Osteocyte (in vitro differentiated cells): ENCODE results near the gene TMUB1. TPM values are rescaled to one million over a fixed set of nuclear protein-coding genes. Genes with fewer than 3 reads are reported as not detected.

Experiments
- DNase-seq: peaks from one replicate; pipeline ENCODE4 v3.0.0; 2021; ENCODE audit warnings: mixed read lengths; ENCODE audit not compliant: unreplicated experiment; ENCODE audit errors: extremely low spot score
- H3K27ac Mint-ChIP-seq: one replicate; pipeline ENCODE4 v1.8.0; 2021; ENCODE audit warnings: mild to moderate bottlenecking, mixed read lengths; ENCODE audit not compliant: unreplicated experiment
- H3K27me3 Mint-ChIP-seq: one replicate; pipeline ENCODE4 v1.8.0; 2021; ENCODE audit warnings: mixed read lengths; ENCODE audit not compliant: unreplicated experiment
- H3K36me3 Mint-ChIP-seq: one replicate; pipeline ENCODE4 v1.8.0; 2021; ENCODE audit warnings: mixed read lengths; ENCODE audit not compliant: unreplicated experiment
- H3K4me1 Mint-ChIP-seq: one replicate; pipeline ENCODE4 v1.8.0; 2021; ENCODE audit warnings: mixed read lengths; ENCODE audit not compliant: unreplicated experiment
- H3K4me3 Mint-ChIP-seq: one replicate; pipeline ENCODE4 v1.8.0; 2021; ENCODE audit warnings: mild to moderate bottlenecking, moderate library complexity, mixed read lengths; ENCODE audit not compliant: unreplicated experiment
- H3K9me3 Mint-ChIP-seq: one replicate; pipeline ENCODE4 v1.8.0; 2021; ENCODE audit warnings: mixed read lengths; ENCODE audit not compliant: unreplicated experiment
- total RNA-seq: library from RNA; stranded (reverse); gene quantifications from 2 replicates; pipeline ENCODE4 v1.2.1, GENCODE V29; 2021
- TF ChIP-seq, protein P1 (sequence below): fragments of 200-600 bp; sonication (generic); IDR thresholded peaks from 2 replicates; pipeline ENCODE4 v1.5.0; 2021; ENCODE audit warnings: antibody characterized with exemption, mild to moderate bottlenecking, moderate library complexity

TMUB1 gene
- total RNA-seq, 1 donor from 2014 or later = 26.1 TPM

DNA sequence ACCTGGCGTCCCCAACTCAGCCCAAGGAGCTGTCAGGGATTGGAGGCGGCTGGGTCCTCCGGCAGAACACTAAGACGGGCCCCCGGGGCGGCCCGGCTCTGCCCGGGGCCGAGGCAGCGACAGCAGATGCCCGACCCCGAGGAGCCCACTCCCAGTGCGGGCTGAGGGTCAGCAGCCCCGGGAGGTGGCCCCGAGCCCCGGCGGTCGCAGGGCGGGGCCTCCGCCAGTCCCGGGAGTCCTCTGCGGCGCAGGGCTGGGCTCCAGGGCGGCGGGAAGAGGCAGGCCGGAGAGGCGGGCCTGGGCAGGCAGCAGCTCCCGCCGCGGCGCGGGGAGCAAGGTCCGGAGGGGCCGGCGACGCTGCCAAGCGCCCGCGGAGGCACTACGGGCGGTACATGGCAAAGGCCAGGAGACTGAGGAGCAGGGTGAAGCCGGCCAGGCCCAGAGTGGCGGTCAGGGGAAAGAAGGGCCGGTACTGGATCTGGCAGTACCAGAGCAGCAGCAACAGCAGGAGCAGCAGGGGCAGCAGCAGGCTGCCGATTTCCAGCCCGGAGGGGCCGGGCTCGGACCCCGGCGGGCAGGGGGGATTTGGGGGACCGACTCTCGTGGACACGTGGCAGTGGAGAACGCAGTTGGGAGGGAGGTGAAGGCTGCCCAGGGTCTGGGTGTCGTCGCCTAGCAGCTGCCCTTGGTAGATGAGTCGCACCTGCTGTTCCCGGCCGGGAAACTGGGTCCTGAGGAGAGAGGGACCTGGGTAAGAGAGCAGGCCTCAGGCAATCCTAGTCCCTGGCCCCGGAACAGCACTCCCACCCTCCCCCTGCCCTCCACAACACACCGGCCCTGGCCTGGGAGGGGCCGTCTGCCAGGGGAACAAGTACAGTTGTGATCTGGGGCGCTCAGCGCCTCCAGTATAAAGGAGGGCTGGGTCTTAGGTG is 1.9 kb downstream of the TMUB1 start:
- H3K36me3 Mint-ChIP-seq = no peaks in the 10 kb centered on the region
- DNase-seq = no peak
- TF ChIP-seq, protein P1, sequence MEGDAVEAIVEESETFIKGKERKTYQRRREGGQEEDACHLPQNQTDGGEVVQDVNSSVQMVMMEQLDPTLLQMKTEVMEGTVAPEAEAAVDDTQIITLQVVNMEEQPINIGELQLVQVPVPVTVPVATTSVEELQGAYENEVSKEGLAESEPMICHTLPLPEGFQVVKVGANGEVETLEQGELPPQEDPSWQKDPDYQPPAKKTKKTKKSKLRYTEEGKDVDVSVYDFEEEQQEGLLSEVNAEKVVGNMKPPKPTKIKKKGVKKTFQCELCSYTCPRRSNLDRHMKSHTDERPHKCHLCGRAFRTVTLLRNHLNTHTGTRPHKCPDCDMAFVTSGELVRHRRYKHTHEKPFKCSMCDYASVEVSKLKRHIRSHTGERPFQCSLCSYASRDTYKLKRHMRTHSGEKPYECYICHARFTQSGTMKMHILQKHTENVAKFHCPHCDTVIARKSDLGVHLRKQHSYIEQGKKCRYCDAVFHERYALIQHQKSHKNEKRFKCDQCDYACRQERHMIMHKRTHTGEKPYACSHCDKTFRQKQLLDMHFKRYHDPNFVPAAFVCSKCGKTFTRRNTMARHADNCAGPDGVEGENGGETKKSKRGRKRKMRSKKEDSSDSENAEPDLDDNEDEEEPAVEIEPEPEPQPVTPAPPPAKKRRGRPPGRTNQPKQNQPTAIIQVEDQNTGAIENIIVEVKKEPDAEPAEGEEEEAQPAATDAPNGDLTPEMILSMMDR = no peak
- H3K4me1 Mint-ChIP-seq = peaks cover 57% of the 10 kb centered on the region
- H3K27ac Mint-ChIP-seq = peak overlapping the region; percentile 89
- H3K4me3 Mint-ChIP-seq = peak overlapping the region; percentile 89
- no peaks in the 10 kb centered on the region for H3K9me3 Mint-ChIP-seq
- no peaks in the 10 kb centered on the region for H3K27me3 Mint-ChIP-seq

DNA sequence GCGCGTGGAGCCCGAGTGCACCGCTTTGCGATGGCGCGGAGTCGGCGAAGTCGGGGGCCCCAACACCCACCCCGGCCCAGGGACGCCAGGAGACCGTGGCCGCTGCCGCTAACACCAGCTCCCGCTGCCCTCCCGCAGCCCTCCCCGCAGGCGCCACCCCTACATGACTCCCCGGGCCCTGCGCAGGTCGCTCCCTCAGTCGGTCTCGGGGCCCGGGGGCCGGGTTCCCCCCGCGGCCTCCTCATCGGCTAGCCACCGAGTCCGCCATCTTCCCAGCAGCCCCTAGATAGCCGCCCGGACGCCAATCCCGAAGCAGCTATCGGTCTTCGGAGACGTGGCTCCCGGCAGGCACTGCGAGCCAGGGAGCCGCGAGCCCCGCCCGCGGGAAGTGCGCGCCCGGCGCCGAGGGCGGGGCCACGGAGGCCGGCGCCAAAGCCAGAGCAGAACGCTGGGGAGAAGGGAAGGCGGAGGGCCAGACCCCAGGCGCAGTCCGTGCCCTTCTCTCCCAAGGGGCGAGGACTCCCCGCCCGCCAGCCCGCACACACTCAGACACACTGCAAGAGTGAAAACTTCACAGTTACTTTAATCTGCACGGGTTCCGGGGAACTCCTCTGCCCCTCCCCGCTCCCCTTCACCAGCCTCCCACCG is 2.6 kb downstream of the TMUB1 start, which contains the start of gene FASTK:
FASTK (minus strand) TSS at position 288 of the 648 bp plus-strand sequence; CDS start at position 245, 43 bp downstream.
- H3K27me3 Mint-ChIP-seq = no peaks in the 10 kb centered on the region
- DNase-seq = peak; percentile 96
- no peaks in the 10 kb centered on the region for H3K9me3 Mint-ChIP-seq
- peak within 1 kb of the TSS; percentile 89 for H3K27ac Mint-ChIP-seq
- TF ChIP-seq, protein P1 = no peak
- peaks cover 5% of the 10 kb centered on the region for H3K36me3 Mint-ChIP-seq
- H3K4me3 Mint-ChIP-seq = peak within 1 kb of the TSS; percentile 89
- peaks cover 54% of the 10 kb centered on the region for H3K4me1 Mint-ChIP-seq

DNA sequence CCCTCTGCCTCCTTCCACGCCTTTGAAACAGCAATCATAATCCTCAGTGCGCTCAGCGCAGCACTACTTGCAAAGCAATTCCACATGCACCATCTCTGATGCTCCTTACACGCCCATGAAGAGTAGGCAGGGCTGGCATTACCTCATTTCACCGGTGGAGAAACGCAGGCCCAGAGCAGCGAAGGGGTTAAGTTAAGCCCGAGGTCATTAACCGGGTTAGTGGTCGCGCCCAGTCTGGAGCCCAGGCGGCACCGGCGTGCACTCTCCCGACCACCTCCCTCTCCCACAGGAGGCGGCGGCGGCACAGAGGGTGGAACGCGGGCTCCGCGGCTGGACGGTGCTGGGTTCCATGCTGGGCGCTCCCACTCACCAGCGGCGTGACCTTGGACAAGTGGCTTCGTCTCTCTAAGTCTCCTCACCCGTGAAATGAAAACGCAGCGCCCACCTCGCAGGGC is 3.2 kb downstream of the TMUB1 start:
- peak overlapping the region; percentile 75 for H3K27ac Mint-ChIP-seq
- TF ChIP-seq, protein P1 = no peak
- peaks cover 8% of the 10 kb centered on the region for H3K36me3 Mint-ChIP-seq
- DNase-seq = no peak
- peak overlapping the region; percentile 82 for H3K4me3 Mint-ChIP-seq
- no peaks in the 10 kb centered on the region for H3K27me3 Mint-ChIP-seq
- no peaks in the 10 kb centered on the region for H3K9me3 Mint-ChIP-seq
- peaks cover 48% of the 10 kb centered on the region for H3K4me1 Mint-ChIP-seq

DNA sequence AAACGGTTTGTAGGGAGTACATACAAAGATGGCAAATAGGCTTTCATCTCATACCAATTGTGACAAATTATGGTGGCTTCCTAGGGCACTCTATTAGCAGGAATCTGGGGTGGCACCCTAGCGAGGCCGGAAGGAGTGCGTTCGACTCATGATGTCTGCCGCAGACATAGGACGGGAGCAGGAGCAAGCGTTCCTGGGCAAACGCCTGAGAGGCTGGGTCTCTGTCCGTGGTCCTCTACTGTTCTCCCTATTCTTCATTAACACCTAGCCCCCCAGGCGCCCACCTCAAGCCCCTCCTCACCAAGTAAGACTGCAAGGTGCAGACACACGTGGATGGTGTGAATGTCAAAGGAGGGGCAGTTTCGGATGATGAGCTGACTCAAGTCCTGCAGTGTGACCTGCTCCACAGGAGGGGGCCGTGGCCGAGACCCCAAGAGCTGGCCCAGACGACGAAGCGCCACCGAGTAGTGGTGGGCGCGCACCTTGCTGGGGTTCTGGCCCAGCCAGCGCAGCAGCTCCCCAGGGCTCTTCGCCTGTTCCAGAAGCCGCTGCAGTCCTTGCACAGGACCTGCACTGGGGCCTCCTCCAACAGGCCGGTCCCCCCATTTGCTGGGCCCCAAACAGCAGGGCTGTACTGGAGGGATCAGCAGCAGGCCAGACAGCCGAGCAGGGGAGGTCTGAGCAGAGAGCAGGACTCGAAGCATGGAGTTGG is 3.9 kb downstream of the TMUB1 start:
- DNase-seq = no peak
- no peaks in the 10 kb centered on the region for H3K9me3 Mint-ChIP-seq
- H3K4me3 Mint-ChIP-seq = peak overlapping the region; percentile 82
- H3K4me1 Mint-ChIP-seq = peaks cover 45% of the 10 kb centered on the region
- H3K27ac Mint-ChIP-seq = peak overlapping the region; percentile 75
- TF ChIP-seq, protein P1 = no peak
- no peaks in the 10 kb centered on the region for H3K27me3 Mint-ChIP-seq
- H3K36me3 Mint-ChIP-seq = peaks cover 12% of the 10 kb centered on the region
